Mucosa of descending colon (tissue), 3 donors: ENCODE data around the gene SLC38A2. TPM values are rescaled to one million over a fixed set of nuclear protein-coding genes. Genes with fewer than 3 reads are reported as not detected.

Experiments
- ATAC-seq: fragments of 200-7000 bp; cut with Tn5 transposase; one replicate; pipeline ENCODE4 v1.9.1; 2020; ENCODE audit warnings: mild to moderate bottlenecking, moderate library complexity
- DNase-seq, 3 donors: peaks; one replicate each; pipeline ENCODE4 v3.0.0-alpha.2; 2020
- H3K36me3 ChIP-seq: fragments of 200-600 bp; one replicate; pipeline ENCODE4 v1.8.0; 2021; ENCODE audit warnings: low read depth, mild to moderate bottlenecking
- H3K4me1 ChIP-seq: fragments of 200-600 bp; one replicate; pipeline ENCODE4 v1.8.0; 2021; ENCODE audit warnings: low read depth, mild to moderate bottlenecking
- H3K4me3 ChIP-seq: fragments of 200-600 bp; one replicate; pipeline ENCODE4 v1.8.0; 2021; ENCODE audit warnings: mild to moderate bottlenecking
- H3K9me3 ChIP-seq: fragments of 200-600 bp; one replicate; pipeline ENCODE4 v1.8.0; 2021; ENCODE audit warnings: mild to moderate bottlenecking
- CTCF ChIP-seq: fragments of 200-600 bp; IDR thresholded peaks from one replicate; pipeline ENCODE4 v1.8.0; 2022; ENCODE audit warnings: antibody characterized with exemption, mild to moderate bottlenecking
- intact Hi-C, 2 donors: fragments of 100-400 bp; cut with DNase I in 1 of 2; cut with micrococcal nuclease in 1 of 2; formaldehyde crosslinking; loops; one replicate each; pipeline versions ENCODE4 v1.11.0 to v1.11.1; 2022; cut with DNase I, micrococcal nuclease
- total RNA-seq, 3 donors: library from RNA; stranded (reverse); fragmentation: NEBNext Ultra II Directional in 2 of 3; extraction: Animal tissue kit (Norgen Biotek cat#: 25700) in 2 of 3; gene quantifications; one replicate each; pipeline versions ENCODE4 v1.2.1 to v1.2.4, GENCODE V29; 2021 to 2023
- donor health status: DM: no; HTN: no; CAD: no; lungs with moderate emphysema.
- donor health status: DM: no; HTN: no; CAD: no.
- donor health status: DM: no; HTN: yes; CAD: no.

SLC38A2 gene
- total RNA-seq, 3 donors from 2014 or later, result 82.9 to 216 (median 143) TPM

- peaks cover 18% of the 10 kb centered on the region for H3K4me1 ChIP-seq
- ATAC-seq, result no peak
- no peak for DNase-seq
- no peaks in the 10 kb centered on the region for H3K36me3 ChIP-seq
- intact Hi-C loops, result loop anchor here in 1 of 2 donors (10.0 kb wide), 1 partner anchor 290 kb away; no protein-coding TSS in a partner anchor
- H3K4me3 ChIP-seq, result no peak overlapping the region
- H3K9me3 ChIP-seq, result no peaks in the 10 kb centered on the region
- no peak for TF ChIP-seq CTCF
Observed at GRCh38 chr12:46374310-46374709, 1.7 kb upstream of the SLC38A2 start.

- Histone ChIP-seq H3K4me1 (peaks cover 26% of the 10 kb centered on the region), H3K4me3 (peak overlapping the region; percentile 99), H3K36me3 (no peaks in the 10 kb centered on the region), H3K9me3 (no peaks in the 10 kb centered on the region)
- no peak for TF ChIP-seq CTCF
- ATAC-seq (peak; percentile 5), DNase-seq (peak; percentile 67 to 74 (median 73))
- intact Hi-C loops, result loop anchor here in 1 of 2 donors (10.0 kb wide), 1 partner anchor 291 kb away; no protein-coding TSS in a partner anchor
Observed at GRCh38 chr12:46373301-46374296, 1.0 kb upstream of the SLC38A2 start.

- peak overlapping the region; percentile 99 for H3K4me3 ChIP-seq
- no peaks in the 10 kb centered on the region for H3K9me3 ChIP-seq
- ATAC-seq, result peak; percentile 53
- intact Hi-C loops, result loop anchor here in 1 of 2 donors (10.0 kb wide), 1 partner anchor 293 kb away; no protein-coding TSS in a partner anchor
- DNase-seq, result peak; percentile 67 to 88 (median 81)
- no peaks in the 10 kb centered on the region for H3K36me3 ChIP-seq
- TF ChIP-seq CTCF, result no peak
- H3K4me1 ChIP-seq, result peaks cover 42% of the 10 kb centered on the region
Observed at GRCh38 chr12:46371718-46372543, 642 bp downstream of the SLC38A2 start.

GRCh38 chr12:46370792-46371717 lies 1.5 kb downstream of the SLC38A2 start:
- Histone ChIP-seq H3K4me1 (peaks cover 51% of the 10 kb centered on the region), H3K36me3 (no peaks in the 10 kb centered on the region), H3K9me3 (no peaks in the 10 kb centered on the region), H3K4me3 (peak overlapping the region; percentile 99)
- TF ChIP-seq CTCF, result no peak
- peak; percentile 92 to 94 (median 94) for DNase-seq
- intact Hi-C loops, result loop anchor here in 1 of 2 donors (10.0 kb wide), 1 partner anchor 294 kb away; no protein-coding TSS in a partner anchor
- ATAC-seq, result peak; percentile 75
